Left ventricle myocardium inferior (tissue), 1 donor: ENCODE results near the gene LEUTX. TPM values are rescaled to one million over a fixed set of nuclear protein-coding genes. Genes with fewer than 3 reads are reported as not detected.

Experiments
- DNase-seq: peaks from one replicate; pipeline ENCODE4 v3.0.0-alpha.2; 2020
- H3K27ac ChIP-seq: fragments of 200-600 bp; replicated peaks from 2 replicates; pipeline ENCODE4 v1.8.0; 2021
- H3K27me3 ChIP-seq: fragments of 200-600 bp; 2 replicates; pipeline ENCODE4 v1.8.0; 2021; ENCODE audit warnings: low read depth
- H3K36me3 ChIP-seq: fragments of 200-600 bp; 2 replicates; pipeline ENCODE4 v1.8.0; 2021
- H3K4me1 ChIP-seq: fragments of 200-600 bp; 2 replicates; pipeline ENCODE4 v1.8.0; 2021
- H3K4me3 ChIP-seq: fragments of 200-600 bp; 2 replicates; pipeline ENCODE4 v1.8.0; 2021; ENCODE audit warnings: mild to moderate bottlenecking, moderate library complexity
- H3K9me3 ChIP-seq: fragments of 200-600 bp; replicated peaks from 2 replicates; pipeline ENCODE4 v1.8.0; 2021
- CTCF ChIP-seq: fragments of 200-600 bp; IDR thresholded peaks from 2 replicates; pipeline ENCODE4 v1.8.0; 2021; ENCODE audit warnings: antibody characterized with exemption, mild to moderate bottlenecking, borderline replicate concordance
- intact Hi-C: fragments of 100-400 bp; cut with micrococcal nuclease; formaldehyde crosslinking; loops from one replicate; pipeline ENCODE4 v1.11.0; 2022
- total RNA-seq: library from RNA; stranded (reverse); fragmentation: NEBNext Ultra II Directional; extraction: Animal tissue kit (Norgen Biotek cat#: 25700); gene quantifications from one replicate; pipeline ENCODE4 v1.2.1, GENCODE V29; 2021
- donor health status: DM: no; HTN: yes; CAD: no; lungs with severe emphysema.

Gene LEUTX
- total RNA-seq, 1 donor from 2014 or later = not detected

- H3K27ac ChIP-seq = no peak overlapping the region
- H3K4me3 ChIP-seq = no peak overlapping the region
- no peaks in the 10 kb centered on the region for H3K36me3 ChIP-seq
- no peaks in the 10 kb centered on the region for H3K9me3 ChIP-seq
- no peak for TF ChIP-seq CTCF
- intact Hi-C loops = no loop called here
- peaks cover 79% of the 10 kb centered on the region for H3K27me3 ChIP-seq
- no peaks in the 10 kb centered on the region for H3K4me1 ChIP-seq
- DNase-seq = no peak
Observed at GRCh38 chr19:39746836-39747529, 31.7 kb upstream of the LEUTX start.

- H3K27me3 ChIP-seq = peaks cover 69% of the 10 kb centered on the region
- H3K9me3 ChIP-seq = no peaks in the 10 kb centered on the region
- H3K4me1 ChIP-seq = no peaks in the 10 kb centered on the region
- no peak for TF ChIP-seq CTCF
- intact Hi-C loops = no loop called here
- no peak overlapping the region for H3K27ac ChIP-seq
- no peak for DNase-seq
- no peaks in the 10 kb centered on the region for H3K36me3 ChIP-seq
- H3K4me3 ChIP-seq = no peak overlapping the region
Observed at GRCh38 chr19:39749981-39750380, 28.7 kb upstream of the LEUTX start.

GRCh38 chr19:39752390-39752789 is 26.3 kb upstream of the LEUTX start:
- no peaks in the 10 kb centered on the region for H3K4me1 ChIP-seq
- H3K9me3 ChIP-seq = no peaks in the 10 kb centered on the region
- H3K4me3 ChIP-seq = no peak overlapping the region
- H3K27me3 ChIP-seq = peaks cover 69% of the 10 kb centered on the region
- no peak for TF ChIP-seq CTCF
- DNase-seq = no peak
- H3K27ac ChIP-seq = no peak overlapping the region
- intact Hi-C loops = no loop called here
- H3K36me3 ChIP-seq = no peaks in the 10 kb centered on the region

- Histone ChIP-seq H3K9me3 (no peaks in the 10 kb centered on the region), H3K4me1 (no peaks in the 10 kb centered on the region), H3K36me3 (no peaks in the 10 kb centered on the region), H3K27ac (no peak overlapping the region), H3K4me3 (no peak overlapping the region), H3K27me3 (peaks cover 69% of the 10 kb centered on the region)
- intact Hi-C loops = no loop called here
- no peak for DNase-seq
- TF ChIP-seq CTCF = no peak
Observed at GRCh38 chr19:39752795-39753194, 25.9 kb upstream of the LEUTX start.

- TF ChIP-seq CTCF = no peak
- Histone ChIP-seq H3K4me1 (no peaks in the 10 kb centered on the region), H3K27ac (no peak overlapping the region), H3K27me3 (peaks cover 84% of the 10 kb centered on the region), H3K4me3 (no peak overlapping the region), H3K9me3 (no peaks in the 10 kb centered on the region), H3K36me3 (no peaks in the 10 kb centered on the region)
- DNase-seq = no peak
- intact Hi-C loops = no loop called here
Observed at GRCh38 chr19:39754544-39754943, 24.1 kb upstream of the LEUTX start.
